HUES64 (cell line): ENCODE data around the gene TMF1.

ENCODE experiments used
- H3K27ac ChIP-seq: 2 replicates; pipeline ENCODE4 v1.7.0; 2013; ENCODE audit warnings: low read depth, low read length, inconsistent platforms
- H3K27me3 ChIP-seq: 2 replicates; pipeline ENCODE4 v1.6.1; 2013; ENCODE audit warnings: mild to moderate bottlenecking, low read length; ENCODE audit not compliant: insufficient read depth
- H3K36me3 ChIP-seq: 2 replicates; pipeline ENCODE4 v1.6.1; 2013; ENCODE audit warnings: mild to moderate bottlenecking, low read length; ENCODE audit not compliant: insufficient read depth
- H3K4me1 ChIP-seq: 2 replicates; pipeline ENCODE4 v1.6.1; 2013; ENCODE audit warnings: mild to moderate bottlenecking, low read length, moderate library complexity; ENCODE audit not compliant: insufficient read depth
- H3K4me3 ChIP-seq: 2 replicates; pipeline ENCODE4 v1.5.1; 2013; ENCODE audit warnings: mild to moderate bottlenecking, low read length, moderate library complexity
- H3K9ac ChIP-seq: 2 replicates; pipeline ENCODE4 v1.6.1; 2013; ENCODE audit warnings: mild to moderate bottlenecking, low read depth, low read length
- H3K9me3 ChIP-seq: 2 replicates; pipeline ENCODE4 v1.6.1; 2013; ENCODE audit warnings: low read depth, low read length; ENCODE audit not compliant: insufficient read depth
- WGBS: fragments of 150-250, 120-280 bp; methylation state at CpG from one replicate; pipeline ENCODE4 v1.1.7; 2013; ENCODE audit warnings: missing lambda C conversion rate; 5-methylcytosine and 5-hydroxymethylcytosine counted together

TMF1 gene

GRCh38 chr3:69072928-69073327 is 20.8 kb upstream of the TMF1 start:
- H3K9me3 ChIP-seq, result no peaks in the 10 kb centered on the region
- peaks cover 63% of the 10 kb centered on the region for H3K36me3 ChIP-seq
- H3K4me1 ChIP-seq, result no peaks in the 10 kb centered on the region
- 92% methylated on average over 3 of the region's 3 CpGs for WGBS
- H3K4me3 ChIP-seq, result no peak overlapping the region
- H3K27me3 ChIP-seq, result no peaks in the 10 kb centered on the region
- H3K9ac ChIP-seq, result no peak overlapping the region
- no peak overlapping the region for H3K27ac ChIP-seq

GRCh38 chr3:69066121-69066520 is 14.0 kb upstream of the TMF1 start:
- WGBS, result 49% methylated on average over 2 of the region's 4 CpGs
- H3K4me3 ChIP-seq, result no peak overlapping the region

GRCh38 chr3:69065318-69065964 is 13.3 kb upstream of the TMF1 start:
- peaks cover 64% of the 10 kb centered on the region for H3K36me3 ChIP-seq
- H3K27ac ChIP-seq, result no peak overlapping the region
- H3K4me3 ChIP-seq, result no peak overlapping the region
- H3K27me3 ChIP-seq, result no peaks in the 10 kb centered on the region
- H3K9ac ChIP-seq, result no peak overlapping the region
- no peaks in the 10 kb centered on the region for H3K4me1 ChIP-seq
- WGBS, result 95% methylated on average over 3 of the region's 6 CpGs
- no peaks in the 10 kb centered on the region for H3K9me3 ChIP-seq

More at GRCh38 chr3:69066121-69066520, 14.0 kb upstream of the TMF1 start:
- no peaks in the 10 kb centered on the region for H3K9me3 ChIP-seq
- no peaks in the 10 kb centered on the region for H3K4me1 ChIP-seq
- H3K36me3 ChIP-seq, result peaks cover 64% of the 10 kb centered on the region
- H3K9ac ChIP-seq, result no peak overlapping the region
- H3K27me3 ChIP-seq, result no peaks in the 10 kb centered on the region
- no peak overlapping the region for H3K27ac ChIP-seq

- no peaks in the 10 kb centered on the region for H3K9me3 ChIP-seq
- no peak overlapping the region for H3K4me3 ChIP-seq
- H3K27me3 ChIP-seq, result no peaks in the 10 kb centered on the region
- H3K27ac ChIP-seq, result no peak overlapping the region
- no peak overlapping the region for H3K9ac ChIP-seq
- H3K36me3 ChIP-seq, result peaks cover 73% of the 10 kb centered on the region
- H3K4me1 ChIP-seq, result no peaks in the 10 kb centered on the region
- WGBS, result 93% methylated on average over 2 of the region's 2 CpGs
Measured at GRCh38 chr3:69063636-69064035, 11.5 kb upstream of the TMF1 start.

- H3K36me3 ChIP-seq, result peaks cover 98% of the 10 kb centered on the region
- no peak overlapping the region for H3K4me3 ChIP-seq
- no peaks in the 10 kb centered on the region for H3K4me1 ChIP-seq
- no peak overlapping the region for H3K27ac ChIP-seq
- no peaks in the 10 kb centered on the region for H3K27me3 ChIP-seq
- no peaks in the 10 kb centered on the region for H3K9me3 ChIP-seq
- no peak overlapping the region for H3K9ac ChIP-seq
Measured at GRCh38 chr3:69059688-69060087, 7.6 kb upstream of the TMF1 start.

- WGBS, result 73% methylated on average over 1 of the region's 2 CpGs
- H3K9me3 ChIP-seq, result no peaks in the 10 kb centered on the region
Measured at GRCh38 chr3:69058947-69059224, 6.8 kb upstream of the TMF1 start.

GRCh38 chr3:69058180-69058946 is 6.2 kb upstream of the TMF1 start:
- no peaks in the 10 kb centered on the region for H3K27me3 ChIP-seq
- no peak overlapping the region for H3K9ac ChIP-seq
- peaks cover 92% of the 10 kb centered on the region for H3K36me3 ChIP-seq
- no peaks in the 10 kb centered on the region for H3K9me3 ChIP-seq
- no peak overlapping the region for H3K27ac ChIP-seq
- H3K4me3 ChIP-seq, result no peak overlapping the region
- 96% methylated on average over 3 of the region's 3 CpGs for WGBS
- no peaks in the 10 kb centered on the region for H3K4me1 ChIP-seq

More at GRCh38 chr3:69058947-69059224, 6.8 kb upstream of the TMF1 start:
- Histone ChIP-seq H3K4me3 (no peak overlapping the region), H3K36me3 (peaks cover 95% of the 10 kb centered on the region), H3K27ac (no peak overlapping the region), H3K9ac (no peak overlapping the region), H3K27me3 (no peaks in the 10 kb centered on the region), H3K4me1 (no peaks in the 10 kb centered on the region)

- Histone ChIP-seq H3K36me3 (peaks cover 49% of the 10 kb centered on the region), H3K4me1 (peaks cover 11% of the 10 kb centered on the region; the same call in 1 of the 2 replicates), H3K9me3 (no peaks in the 10 kb centered on the region), H3K4me3 (peak overlapping the region; percentile 79), H3K27me3 (no peaks in the 10 kb centered on the region), H3K9ac (peak overlapping the region; percentile 80), H3K27ac (peak overlapping the region; percentile 72)
- 20% methylated on average over 9 of the region's 9 CpGs for WGBS
Measured at GRCh38 chr3:69052472-69052898, 352 bp upstream of the TMF1 start.

GRCh38 chr3:69048990-69049389 is 3.1 kb downstream of the TMF1 start:
- Histone ChIP-seq H3K27ac (no peak overlapping the region), H3K36me3 (peaks cover 46% of the 10 kb centered on the region), H3K9ac (no peak overlapping the region), H3K9me3 (no peaks in the 10 kb centered on the region), H3K4me1 (peaks cover 11% of the 10 kb centered on the region; the same call in 1 of the 2 replicates), H3K27me3 (no peaks in the 10 kb centered on the region), H3K4me3 (no peak overlapping the region)
- 100% methylated on average over 2 of the region's 2 CpGs for WGBS

- no peaks in the 10 kb centered on the region for H3K27me3 ChIP-seq
- no peaks in the 10 kb centered on the region for H3K9me3 ChIP-seq
- H3K9ac ChIP-seq, result no peak overlapping the region
- peaks cover 85% of the 10 kb centered on the region for H3K36me3 ChIP-seq
- WGBS, result 95% methylated on average over 1 of the region's 2 CpGs
- no peak overlapping the region for H3K27ac ChIP-seq
- H3K4me1 ChIP-seq, result no peaks in the 10 kb centered on the region
- no peak overlapping the region for H3K4me3 ChIP-seq
Measured at GRCh38 chr3:69044608-69045007, 7.5 kb downstream of the TMF1 start.

- Histone ChIP-seq H3K36me3 (peaks cover 94% of the 10 kb centered on the region), H3K9me3 (no peaks in the 10 kb centered on the region), H3K4me3 (no peak overlapping the region), H3K9ac (no peak overlapping the region), H3K27me3 (no peaks in the 10 kb centered on the region), H3K4me1 (no peaks in the 10 kb centered on the region), H3K27ac (no peak overlapping the region)
- 96% methylated on average over 7 of the region's 7 CpGs for WGBS
Measured at GRCh38 chr3:69033470-69033869, 18.7 kb downstream of the TMF1 start.
